OCI-LY7 (cell line): ENCODE results near the gene UBTF. TPM values are rescaled to one million over a fixed set of nuclear protein-coding genes. Genes with fewer than 3 reads are reported as not detected.

Source experiments
- BruUV-seq: library from RNA; stranded (reverse); fragments of 400-500 nt; replicated peaks from 2 replicates; lab custom pipeline; 2021; lab: Mats Ljungman, UMichigan
- CTCF ChIA-PET: fragments of 300-600 bp; sonication (Branson Sonifier 250); formaldehyde crosslinking; loops from one replicate; lab custom pipeline; 2022; ENCODE audit warnings: antibody characterized with exemption; ENCODE audit not compliant: unreplicated experiment; lab: Charles Lee
- POLR2A ChIA-PET: fragments of 300-600 bp; sonication (Branson Sonifier 250); formaldehyde crosslinking; loops from one replicate; lab custom pipeline; 2022; ENCODE audit warnings: antibody characterized with exemption; lab: Charles Lee
- DNase-seq: peaks from one replicate; pipeline ENCODE4 v3.0.0-alpha.2; 2015; ENCODE audit warnings: low spot score
- H2AFZ ChIP-seq: fragments of 200-600 bp; sonication (generic), shearing (Covaris generic); 2 replicates; pipeline ENCODE4 v1.6.1; 2014; ENCODE audit warnings: mild to moderate bottlenecking, antibody characterized with exemption, low read length, moderate library complexity
- H3K27ac ChIP-seq: fragments of 200-600 bp; sonication (generic); 2 replicates; pipeline ENCODE4 v1.5.1; 2014; ENCODE audit warnings: mixed run types, low read depth, mild to moderate bottlenecking, moderate library complexity, low read length, inconsistent platforms; ENCODE audit not compliant: poor library complexity, severe bottlenecking
- H3K36me3 ChIP-seq: fragments of 200-600 bp; sonication (generic); 2 replicates; pipeline ENCODE4 v1.6.1; 2014; ENCODE audit warnings: mild to moderate bottlenecking, antibody characterized with exemption, low read length, moderate library complexity, mixed read lengths; ENCODE audit not compliant: insufficient read depth
- H3K4me1 ChIP-seq: fragments of 200-600 bp; sonication (generic); 2 replicates; pipeline ENCODE4 v1.5.1; 2014; ENCODE audit warnings: mild to moderate bottlenecking, low read length; ENCODE audit not compliant: insufficient read depth, poor library complexity, severe bottlenecking
- H3K4me2 ChIP-seq: fragments of 200-600 bp; sonication (generic); 2 replicates; pipeline ENCODE4 v1.6.1; 2014; ENCODE audit warnings: mild to moderate bottlenecking, low read length
- H3K4me3 ChIP-seq: fragments of 200-600 bp; sonication (generic); 2 replicates; pipeline ENCODE4 v1.5.1; 2014; ENCODE audit warnings: mild to moderate bottlenecking, low read depth, low read length; ENCODE audit not compliant: poor library complexity, severe bottlenecking
- H3K79me2 ChIP-seq: fragments of 200-600 bp; sonication (generic); 2 replicates; pipeline ENCODE4 v1.6.1; 2016; ENCODE audit warnings: low read depth, mild to moderate bottlenecking, low read length, moderate library complexity, mixed read lengths; ENCODE audit not compliant: insufficient read depth
- H3K9me2 ChIP-seq: fragments of 200-600 bp; sonication (generic); 2 replicates; pipeline ENCODE4 v1.6.1; 2016; ENCODE audit warnings: mild to moderate bottlenecking, low read length, mixed read lengths; ENCODE audit not compliant: insufficient read depth
- H3K9me3 ChIP-seq: fragments of 200-600 bp; sonication (generic); 2 replicates; pipeline ENCODE4 v1.6.1; 2014; ENCODE audit warnings: mild to moderate bottlenecking, mixed run types, low read length, mixed read lengths
- H4K20me1 ChIP-seq: fragments of 200-600 bp; sonication (generic); 2 replicates; pipeline ENCODE4 v1.6.1; 2014; ENCODE audit warnings: mild to moderate bottlenecking, antibody characterized with exemption, low read length, moderate library complexity, mixed read lengths; ENCODE audit not compliant: insufficient read depth
- CTCF ChIP-seq: fragments of 200-600 bp; sonication (generic); conservative IDR thresholded peaks from 2 replicates; pipeline ENCODE4 v1.5.1; 2014; ENCODE audit warnings: mild to moderate bottlenecking, antibody characterized with exemption, low read length, moderate library complexity, mixed read lengths
- EZH2phosphoT487 ChIP-seq: fragments of 200-600 bp; sonication (generic); IDR thresholded peaks from 2 replicates; pipeline ENCODE4 v1.6.1; 2018; ENCODE audit warnings: low read depth, borderline replicate concordance, mild to moderate bottlenecking, mixed run types, antibody characterized with exemption, low read length, moderate library complexity, mixed read lengths
- intact Hi-C: fragments of 100-400 bp; cut with micrococcal nuclease; formaldehyde crosslinking; loops from one replicate; pipeline ENCODE4 v1.10.0; 2022; ENCODE audit not compliant: unreplicated experiment
- total RNA-seq, 2 experiments: library from RNA; depleted of rRNA in 1 of 2; stranded (reverse); fragments of >200 nt in 1 of 2; shearing (Covaris generic) in 1 of 2; gene quantifications; 2 replicates each; pipeline ENCODE4 v1.2.3, GENCODE V29; 2014 to 2022

UBTF gene
- total RNA-seq, 2 experiments from 2014 or later: 155 to 215 TPM

DNA sequence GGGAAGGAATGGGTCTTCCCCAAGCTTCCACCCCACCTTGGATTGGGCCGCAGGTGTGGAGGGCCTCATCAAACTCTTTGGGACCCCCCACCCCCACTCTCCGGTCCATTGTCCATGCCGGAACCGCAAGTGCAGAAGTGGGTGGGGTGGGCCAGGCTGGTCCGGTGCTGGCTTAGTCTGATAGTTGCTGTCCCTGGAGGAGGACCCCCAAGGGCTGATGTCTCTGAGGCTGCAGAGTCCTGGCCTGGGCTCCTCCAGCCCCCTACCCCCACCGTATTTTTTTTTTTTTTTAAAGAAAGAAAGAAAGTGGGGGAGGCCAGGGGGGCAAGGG lies 12.7 kb downstream of the UBTF start:
- H3K9me2 ChIP-seq: no peaks in the 10 kb centered on the region
- H3K9me3 ChIP-seq: no peaks in the 10 kb centered on the region
- H3K36me3 ChIP-seq: peaks cover 60% of the 10 kb centered on the region
- H4K20me1 ChIP-seq: no peaks in the 10 kb centered on the region
- POLR2A ChIA-PET: no interaction called here
- TF ChIP-seq CTCF (no peak), EZH2phosphoT487 (no peak)
- H3K4me3 ChIP-seq: no peak overlapping the region
- intact Hi-C loops: no loop called here
- CTCF ChIA-PET: interaction anchor here (1.0 kb wide), 1 partner anchor 151 kb away, joined by 3 read pairs; no protein-coding TSS in a partner anchor
- DNase-seq: no peak
- no peak overlapping the region for H3K27ac ChIP-seq
- peaks cover 52% of the 10 kb centered on the region for H3K4me1 ChIP-seq
- BruUV-seq: no TSS peak
- H3K4me2 ChIP-seq: no peak overlapping the region
- H2AFZ ChIP-seq: no peak overlapping the region
- peaks cover 14% of the 10 kb centered on the region; the same call in 1 of the 2 replicates for H3K79me2 ChIP-seq

DNA sequence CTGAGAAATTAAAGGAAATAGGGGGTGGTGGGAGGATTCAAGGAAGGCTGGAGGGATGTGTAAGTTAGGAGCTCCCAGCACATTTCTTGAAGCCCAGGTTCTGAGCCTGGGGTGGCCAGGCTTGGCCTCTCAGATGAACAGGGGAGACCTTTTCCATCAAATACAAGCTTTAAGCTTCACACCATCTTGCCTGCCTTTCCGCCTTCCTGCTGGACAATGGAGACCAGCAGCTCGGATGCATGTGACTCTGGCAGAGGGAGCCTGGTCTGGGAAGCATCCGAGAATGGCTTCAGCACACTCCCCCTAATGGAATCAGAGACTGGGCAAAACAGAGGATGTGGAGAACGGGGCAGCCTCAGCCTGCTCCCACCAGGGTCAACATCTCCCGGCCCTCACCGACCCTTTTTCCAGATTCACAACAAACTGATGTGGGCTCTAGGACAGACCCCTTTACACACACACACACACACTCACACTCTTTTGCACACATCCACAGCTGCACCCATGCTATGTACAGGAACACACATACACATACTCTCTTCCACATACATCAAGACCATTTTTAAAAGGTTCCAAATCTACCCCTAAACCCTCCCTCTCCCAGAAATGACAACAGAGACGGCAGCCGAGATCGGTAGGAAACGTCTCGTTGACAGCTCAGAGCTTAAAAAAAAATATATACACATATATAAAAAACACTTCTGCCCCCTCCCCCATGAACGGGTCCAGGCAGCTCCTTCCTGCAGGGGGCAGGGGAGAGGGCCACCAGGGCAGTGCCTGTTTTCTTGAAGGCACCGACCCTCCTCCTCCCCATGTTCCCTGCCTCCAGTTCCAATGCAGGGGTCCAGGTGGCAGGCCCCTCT lies 13.3 kb downstream of the UBTF start:
- TF ChIP-seq EZH2phosphoT487 (no peak), CTCF (0 out of 2 replicates have a peak, but pooled peaks have one; percentile 21)
- intact Hi-C loops: no loop called here
- Histone ChIP-seq H4K20me1 (no peaks in the 10 kb centered on the region), H3K4me3 (no peak overlapping the region), H3K79me2 (peaks cover 14% of the 10 kb centered on the region; the same call in 1 of the 2 replicates), H3K4me2 (no peak overlapping the region), H3K36me3 (peaks cover 55% of the 10 kb centered on the region), H3K9me2 (no peaks in the 10 kb centered on the region), H2AFZ (no peak overlapping the region), H3K4me1 (peaks cover 52% of the 10 kb centered on the region), H3K27ac (no peak overlapping the region), H3K9me3 (no peaks in the 10 kb centered on the region)
- BruUV-seq: no TSS peak
- ChIA-PET POLR2A (no interaction called here), CTCF (interaction anchor here (1.0 kb wide), 1 partner anchor 152 kb away, joined by 3 read pairs; no protein-coding TSS in a partner anchor)
- DNase-seq: no peak

DNA sequence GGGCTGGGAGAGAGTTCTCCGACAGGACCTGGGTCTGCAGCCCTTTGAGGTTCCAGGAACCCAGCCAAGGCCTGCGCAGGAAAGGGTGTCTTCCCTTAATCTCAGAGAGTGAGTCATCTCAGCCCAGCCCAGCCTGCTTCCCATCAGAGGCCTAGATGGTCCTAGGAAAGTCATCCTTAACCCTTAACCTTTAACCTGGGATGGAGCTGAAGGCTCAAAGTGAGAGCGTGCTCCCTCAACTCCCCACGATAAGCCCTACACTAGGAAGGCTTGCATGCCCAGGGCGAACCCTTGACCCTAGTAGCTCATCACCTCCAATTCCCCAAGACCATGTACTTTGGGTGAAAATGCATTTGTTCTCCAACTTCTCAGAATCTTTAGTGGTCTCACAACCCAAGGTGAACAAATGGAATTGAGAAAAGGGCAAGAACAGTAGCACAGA lies 15.0 kb downstream of the UBTF start:
- CTCF ChIA-PET: interaction anchor here (0.5 to 0.9 kb wide), 2 partner anchors 122 to 161 kb away, joined by 3 read pairs; no protein-coding TSS in a partner anchor
- Histone ChIP-seq H3K4me2 (no peak overlapping the region), H3K27ac (peak overlapping the region; percentile 33), H2AFZ (no peak overlapping the region), H3K36me3 (peaks cover 41% of the 10 kb centered on the region), H3K4me3 (no peak overlapping the region), H3K4me1 (peaks cover 42% of the 10 kb centered on the region), H3K9me2 (no peaks in the 10 kb centered on the region), H3K79me2 (peaks cover 11% of the 10 kb centered on the region; the same call in 1 of the 2 replicates), H3K9me3 (no peaks in the 10 kb centered on the region), H4K20me1 (no peaks in the 10 kb centered on the region)
- intact Hi-C loops: no loop called here
- TF ChIP-seq EZH2phosphoT487 (no peak), CTCF (no peak)
- POLR2A ChIA-PET: interaction anchor here (0.6 to 1.4 kb wide), 2 partner anchors 12 to 14 kb away, joined by 3 to 5 read pairs; no protein-coding TSS in a partner anchor
- BruUV-seq: no TSS peak
- no peak for DNase-seq
